ENCODE data around the gene GNAQ.
A peak's percentile ranks its signal among the peaks of the same experiment; 100 is the strongest.

GNAQ gene

DNA sequence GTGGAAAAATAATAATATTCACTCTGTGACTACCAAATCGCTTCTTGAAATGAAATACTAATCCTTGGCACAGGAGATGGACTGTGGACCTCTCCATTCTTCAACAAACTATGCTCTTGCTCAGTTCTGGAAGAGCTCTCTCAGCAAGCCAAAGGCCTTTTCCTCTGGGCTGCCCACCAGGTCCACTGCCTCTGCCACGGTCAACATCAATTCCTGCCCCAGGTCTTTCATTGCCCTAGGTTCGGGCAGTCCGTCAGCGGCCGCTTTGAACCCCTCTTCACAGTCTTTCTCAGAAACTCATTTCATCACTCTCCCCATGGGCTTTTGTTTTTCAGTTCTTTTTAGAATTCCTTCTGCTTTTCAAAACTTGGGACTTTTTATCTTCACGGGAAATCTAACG is 64.9 kb downstream of the GNAQ start:
- no peaks in the 10 kb centered on the region for H3K27me3 ChIP-seq (replicated peaks)
- H3K36me3 ChIP-seq (replicated peaks) = no peaks in the 10 kb centered on the region
- TF ChIP-seq, protein P1, sequence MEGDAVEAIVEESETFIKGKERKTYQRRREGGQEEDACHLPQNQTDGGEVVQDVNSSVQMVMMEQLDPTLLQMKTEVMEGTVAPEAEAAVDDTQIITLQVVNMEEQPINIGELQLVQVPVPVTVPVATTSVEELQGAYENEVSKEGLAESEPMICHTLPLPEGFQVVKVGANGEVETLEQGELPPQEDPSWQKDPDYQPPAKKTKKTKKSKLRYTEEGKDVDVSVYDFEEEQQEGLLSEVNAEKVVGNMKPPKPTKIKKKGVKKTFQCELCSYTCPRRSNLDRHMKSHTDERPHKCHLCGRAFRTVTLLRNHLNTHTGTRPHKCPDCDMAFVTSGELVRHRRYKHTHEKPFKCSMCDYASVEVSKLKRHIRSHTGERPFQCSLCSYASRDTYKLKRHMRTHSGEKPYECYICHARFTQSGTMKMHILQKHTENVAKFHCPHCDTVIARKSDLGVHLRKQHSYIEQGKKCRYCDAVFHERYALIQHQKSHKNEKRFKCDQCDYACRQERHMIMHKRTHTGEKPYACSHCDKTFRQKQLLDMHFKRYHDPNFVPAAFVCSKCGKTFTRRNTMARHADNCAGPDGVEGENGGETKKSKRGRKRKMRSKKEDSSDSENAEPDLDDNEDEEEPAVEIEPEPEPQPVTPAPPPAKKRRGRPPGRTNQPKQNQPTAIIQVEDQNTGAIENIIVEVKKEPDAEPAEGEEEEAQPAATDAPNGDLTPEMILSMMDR (IDR thresholded peaks at IDR 0.05; ENCODE audit: low read depth, low read length, missing control alignments) = no peak
- in situ Hi-C loops (cut with HindIII; ENCODE audit: low pct_ligation_motif_present, low sequenced_read_pairs) = no loop called here
- no peak overlapping the region for H3K27ac ChIP-seq
- no peak for DNase-seq
- H3K4me3 ChIP-seq (ENCODE audit: low read depth, low read length) = no peak overlapping the region

DNA sequence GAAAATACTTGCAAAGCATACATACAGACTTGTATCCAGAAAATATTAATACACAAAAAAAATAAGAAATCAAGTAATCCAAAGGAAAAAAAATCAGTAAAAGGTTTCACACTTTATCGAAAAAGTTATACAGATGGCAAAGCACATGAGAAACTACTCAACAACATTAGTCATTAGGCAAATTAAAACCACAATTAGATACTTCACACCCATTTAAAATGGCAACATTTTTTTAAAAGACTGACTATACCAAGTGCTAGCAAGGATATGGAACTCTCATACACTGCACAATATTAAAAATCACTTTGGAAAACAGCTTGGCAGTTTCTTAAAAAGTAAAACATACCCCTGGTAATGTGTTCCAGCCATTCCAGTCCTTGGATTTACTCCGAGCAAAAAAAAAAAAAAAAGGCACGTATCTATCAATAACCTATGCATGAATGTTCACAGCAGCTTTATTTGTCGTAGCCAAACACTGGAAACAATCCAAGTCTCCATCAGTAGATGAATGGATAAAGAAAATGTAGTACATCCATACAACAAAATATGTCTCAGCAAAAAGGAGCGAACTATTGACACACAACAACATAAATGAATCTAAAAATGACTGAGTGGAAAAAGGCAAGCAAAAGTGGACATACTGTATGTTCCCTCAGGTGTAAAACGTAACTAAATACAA is 66.0 kb downstream of the GNAQ start:
- in situ Hi-C loops (cut with HindIII; ENCODE audit: low pct_ligation_motif_present, low sequenced_read_pairs) = no loop called here
- no peaks in the 10 kb centered on the region for H3K27me3 ChIP-seq (replicated peaks)
- no peak overlapping the region for H3K4me3 ChIP-seq (ENCODE audit: low read depth, low read length)
- no peak for DNase-seq
- TF ChIP-seq, protein P1 (IDR thresholded peaks at IDR 0.05; ENCODE audit: low read depth, low read length, missing control alignments) = no peak
- no peak overlapping the region for H3K27ac ChIP-seq
- H3K36me3 ChIP-seq (replicated peaks) = no peaks in the 10 kb centered on the region

DNA sequence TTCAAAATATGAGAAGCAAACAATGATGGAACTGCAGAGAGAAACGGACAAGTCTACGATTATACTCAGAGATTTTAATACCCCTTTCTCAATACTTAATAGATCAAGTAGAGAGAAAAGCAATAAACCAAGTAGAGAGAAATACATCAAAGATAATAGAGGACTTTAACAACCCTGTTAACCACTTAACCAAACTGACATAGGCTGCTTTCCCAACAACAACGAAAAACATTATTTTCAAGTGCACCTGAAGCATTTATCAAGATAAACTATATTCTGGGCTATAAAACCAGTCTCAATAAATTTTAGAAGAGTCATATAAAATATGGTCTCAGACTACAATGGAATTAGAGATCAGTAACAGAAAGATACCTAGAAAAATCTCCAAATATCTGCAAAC is 67.4 kb downstream of the GNAQ start:
- Histone ChIP-seq H3K4me3 (ENCODE audit: low read depth, low read length) (no peak overlapping the region), H3K36me3 (replicated peaks) (no peaks in the 10 kb centered on the region), H3K27ac (no peak overlapping the region), H3K27me3 (replicated peaks) (no peaks in the 10 kb centered on the region)
- in situ Hi-C loops (cut with HindIII; ENCODE audit: low pct_ligation_motif_present, low sequenced_read_pairs) = no loop called here
- TF ChIP-seq, protein P1 (IDR thresholded peaks at IDR 0.05; ENCODE audit: low read depth, low read length, missing control alignments) = no peak
- no peak for DNase-seq

DNA sequence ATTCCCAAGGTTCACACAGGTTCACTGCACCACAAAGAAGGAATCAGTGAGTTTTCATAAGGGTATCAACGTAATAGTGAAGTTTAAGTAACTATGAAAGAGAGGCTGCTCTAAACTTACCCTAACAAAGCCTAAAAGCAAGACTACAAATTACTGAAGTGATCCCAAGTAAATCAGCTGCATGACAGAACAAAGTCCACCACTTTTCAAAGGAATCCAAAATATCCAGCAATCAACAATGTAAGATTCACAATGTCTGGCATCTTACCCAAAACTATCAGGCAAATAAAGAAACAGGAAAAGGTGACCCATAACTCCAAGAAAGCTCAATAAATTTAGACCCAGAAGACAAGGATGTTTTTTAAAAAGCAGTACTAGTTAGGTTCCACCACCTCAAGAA is 70.1 kb downstream of the GNAQ start:
- Histone ChIP-seq H3K36me3 (replicated peaks) (no peaks in the 10 kb centered on the region), H3K27me3 (replicated peaks) (no peaks in the 10 kb centered on the region), H3K4me3 (ENCODE audit: low read depth, low read length) (no peak overlapping the region), H3K27ac (peak overlapping the region; percentile 11)
- in situ Hi-C loops (cut with HindIII; ENCODE audit: low pct_ligation_motif_present, low sequenced_read_pairs) = no loop called here
- no peak for DNase-seq
- TF ChIP-seq, protein P1 (IDR thresholded peaks at IDR 0.05; ENCODE audit: low read depth, low read length, missing control alignments) = no peak

DNA sequence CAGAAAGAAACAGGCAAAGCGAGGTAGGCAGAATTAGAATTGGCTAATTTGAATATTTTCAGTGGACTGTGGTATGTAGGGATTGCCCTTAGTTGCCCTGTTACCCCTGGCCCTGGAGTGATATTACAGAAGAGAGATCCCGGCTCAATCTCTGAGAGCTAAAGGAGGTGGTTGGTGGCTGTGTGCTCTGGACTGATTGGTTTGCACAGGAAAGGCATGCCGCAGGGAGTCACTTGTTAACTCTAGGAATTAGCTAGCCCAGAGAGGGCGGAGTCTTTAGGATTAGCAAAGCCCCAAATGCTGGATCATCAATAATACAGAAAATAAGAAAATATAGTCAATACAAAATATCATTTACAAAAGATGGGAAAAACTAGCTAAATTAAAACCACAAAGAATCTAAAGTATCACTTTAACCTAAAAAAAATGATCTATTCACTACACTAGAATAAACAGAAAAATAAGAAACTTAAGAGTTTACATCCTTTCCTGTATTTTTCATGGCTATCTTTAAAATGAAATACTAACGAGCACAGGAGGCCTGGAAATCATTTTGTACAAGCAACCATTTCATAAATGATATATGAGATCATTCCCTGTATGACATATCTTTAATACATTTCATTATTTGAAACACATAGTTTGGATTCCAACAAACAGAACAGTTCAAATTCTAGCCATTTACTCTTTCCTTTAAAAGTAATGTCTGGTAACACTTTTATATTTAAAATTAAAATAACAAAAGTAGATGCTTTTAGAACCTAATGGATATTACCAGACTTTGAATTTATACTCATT is 71.1 kb downstream of the GNAQ start:
- in situ Hi-C loops (cut with HindIII; ENCODE audit: low pct_ligation_motif_present, low sequenced_read_pairs) = no loop called here
- TF ChIP-seq, protein P1 (IDR thresholded peaks at IDR 0.05; ENCODE audit: low read depth, low read length, missing control alignments) = no peak
- Histone ChIP-seq H3K27ac (peak overlapping the region; percentile 2), H3K4me3 (ENCODE audit: low read depth, low read length) (no peak overlapping the region), H3K27me3 (replicated peaks) (no peaks in the 10 kb centered on the region), H3K36me3 (replicated peaks) (no peaks in the 10 kb centered on the region)
- DNase-seq = peak; percentile 16
